ENCODE measurements around the gene CAMKK2. TPM values are rescaled to one million over a fixed set of nuclear protein-coding genes. Genes with fewer than 3 reads are reported as not detected.

The CAMKK2 gene
- total RNA-seq, 4 donors from 2014 or later: 17.5 to 155 (median 47.7) TPM

GRCh38 chr12:121246893-121247557 is 49.5 kb downstream of the CAMKK2 start:
- intact Hi-C loops (cut with DNase I; ENCODE audit: low total_unique reads): no loop called here
- DNase-seq: peak; percentile 64
- Histone ChIP-seq H3K4me3 (no peak overlapping the region), H3K9me3 (no peaks in the 10 kb centered on the region), H3K27ac (no peak overlapping the region), H3K36me3 (peaks cover 0 to 23% (median 6%) of the 10 kb centered on the region in 4 donors), H3K4me1 (no peaks in the 10 kb centered on the region), H3K27me3 (no peaks in the 10 kb centered on the region)
- in situ Hi-C loops (cut with MboI; ENCODE audit: low pct_ligation_motif_present in 1 of 4, low pct_unique_long_range_greater_than_20kb in 1 of 4, low sequenced_read_pairs in 3 of 4): no loop called here
- TF ChIP-seq POLR2A (IDR thresholded peaks at IDR 0.05) (no peak), EP300 (IDR thresholded peaks at IDR 0.05; ENCODE audit: low read depth) (no peak), CTCF (IDR thresholded peaks at IDR 0.05) (peak in 1 of 5 experiments; percentile 30)
- 60 to 75% methylated on average over 1 to 16 of the region's 16 CpGs for WGBS, 2 donors (ENCODE audit: low coverage in 1 of 2)

- WGBS, 2 donors (ENCODE audit: low coverage in 1 of 2): 93% methylated on average over 7 of the region's 7 CpGs; no CpG with 5 or more reads in 1 of the 2 donors
- intact Hi-C loops (cut with DNase I; ENCODE audit: low total_unique reads): no loop called here
- H3K36me3 ChIP-seq: peaks cover 0 to 21% (median 4%) of the 10 kb centered on the region in 4 donors
Observed at GRCh38 chr12:121245951-121246350, 50.6 kb downstream of the CAMKK2 start.

GRCh38 chr12:121245031-121245430 is 51.5 kb downstream of the CAMKK2 start:
- intact Hi-C loops (cut with DNase I; ENCODE audit: low total_unique reads): no loop called here
- peaks cover 0 to 12% (median 4%) of the 10 kb centered on the region in 4 donors for H3K36me3 ChIP-seq

More at GRCh38 chr12:121245951-121246350, 50.6 kb downstream of the CAMKK2 start:
- in situ Hi-C loops (cut with MboI; ENCODE audit: low pct_ligation_motif_present in 1 of 4, low pct_unique_long_range_greater_than_20kb in 1 of 4, low sequenced_read_pairs in 3 of 4): no loop called here
- H3K9me3 ChIP-seq: no peaks in the 10 kb centered on the region
- peaks cover 0 to 7% (median 3%) of the 10 kb centered on the region in 4 donors for H3K4me1 ChIP-seq
- TF ChIP-seq POLR2A (IDR thresholded peaks at IDR 0.05): no peak
- TF ChIP-seq EP300 (IDR thresholded peaks at IDR 0.05; ENCODE audit: low read depth): no peak
- TF ChIP-seq CTCF (IDR thresholded peaks at IDR 0.05): no peak
- TF ChIP-seq POLR2AphosphoS5 (IDR thresholded peaks at IDR 0.05): no peak
- no peak for DNase-seq
- H3K27ac ChIP-seq: no peak overlapping the region
- no peak overlapping the region for H3K4me3 ChIP-seq
- no peaks in the 10 kb centered on the region for H3K27me3 ChIP-seq

More at GRCh38 chr12:121245031-121245430, 51.5 kb downstream of the CAMKK2 start:
- in situ Hi-C loops (cut with MboI; ENCODE audit: low pct_ligation_motif_present in 1 of 4, low pct_unique_long_range_greater_than_20kb in 1 of 4, low sequenced_read_pairs in 3 of 4): no loop called here
- DNase-seq: no peak
- TF ChIP-seq POLR2A (IDR thresholded peaks at IDR 0.05): no peak
- no peak for TF ChIP-seq CTCF (IDR thresholded peaks at IDR 0.05)
- no peak for TF ChIP-seq POLR2AphosphoS5 (IDR thresholded peaks at IDR 0.05)
- no peak for TF ChIP-seq EP300 (IDR thresholded peaks at IDR 0.05; ENCODE audit: low read depth)
- WGBS, 2 donors (ENCODE audit: low coverage in 1 of 2): 80 to 92% methylated on average over 2 to 7 of the region's 14 CpGs
- Histone ChIP-seq H3K4me3 (no peak overlapping the region), H3K9me3 (no peaks in the 10 kb centered on the region), H3K4me1 (peaks cover 0 to 13% (median 8%) of the 10 kb centered on the region in 4 donors), H3K27me3 (no peaks in the 10 kb centered on the region), H3K27ac (no peak overlapping the region)

Data from transverse colon (tissue), 4 donors.